ENCODE measurements around the gene HMX3. TPM values are rescaled to one million over a fixed set of nuclear protein-coding genes. Genes with fewer than 3 reads are reported as not detected.

The HMX3 gene
- total and polyA plus RNA-seq, 2 of the 8 experiments (the other 6 are each of a cell fraction or from before 2014, with no cell fraction given), result 0.05 TPM; not detected in 1

GRCh38 chr10:123154711-123155505 lies 19.1 kb downstream of the HMX3 start (continued):
- peak; percentile 58; the same call in 1 of the 2 replicates for TF ChIP-seq RBBP5 (IDR thresholded peaks at IDR 0.05; ENCODE audit: borderline replicate concordance, low read depth, low read length)
- TF ChIP-seq KDM1A (IDR thresholded peaks at IDR 0.05; ENCODE audit: borderline replicate concordance, low read length), result no peak
- no peak for TF ChIP-seq KDM5A (IDR thresholded peaks at IDR 0.05; ENCODE audit: low read length)
- peak; percentile 68 for TF ChIP-seq NRF1 (IDR thresholded peaks at IDR 0.05; ENCODE audit: low read depth, low read length)
- no peak for TF ChIP-seq JUND (IDR thresholded peaks at IDR 0.05; ENCODE audit: low read length)
